Measurements from ENCODE around the gene HAX1.
"Not testable (repeated sequence)": the region's sequence is repeated elsewhere in the genome, so short reads cannot be mapped to it uniquely, and the experiment has no call there.

HAX1 gene

DNA sequence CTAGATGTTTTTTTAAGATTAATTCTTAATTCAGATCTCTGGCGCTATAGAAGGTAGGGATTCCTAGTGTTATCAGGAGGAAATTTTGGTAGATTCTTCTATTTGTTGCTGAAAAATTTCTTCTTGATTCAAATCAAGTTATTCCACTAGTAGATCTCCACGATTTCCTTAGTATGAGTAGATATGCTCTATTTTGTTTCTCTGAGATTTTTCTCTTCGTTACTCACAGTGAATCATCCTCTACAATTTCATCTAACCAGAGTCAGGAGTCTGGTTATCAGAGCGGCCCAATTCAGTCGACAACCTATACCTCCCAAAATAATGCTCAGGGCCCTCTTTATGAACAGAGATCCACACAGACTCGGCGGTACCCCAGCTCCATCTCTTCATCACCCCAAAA is 18.8 kb upstream of the HAX1 start:
- H3K4me3 ChIP-seq (ENCODE audit: low read length) = no peak overlapping the region
- H3K4me1 ChIP-seq (ENCODE audit: control insufficient read depth, insufficient read depth, low read length) = no peaks in the 10 kb centered on the region
- H3K36me3 ChIP-seq (ENCODE audit: control insufficient read depth, insufficient read depth, low read length) = peaks cover 26% of the 10 kb centered on the region
- no peak overlapping the region for H3K9ac ChIP-seq (ENCODE audit: low read length)
- no peaks in the 10 kb centered on the region for H3K27me3 ChIP-seq (ENCODE audit: control insufficient read depth, insufficient read depth, low read length)
- no peaks in the 10 kb centered on the region for H3K9me3 ChIP-seq (ENCODE audit: control insufficient read depth, low read length)

DNA sequence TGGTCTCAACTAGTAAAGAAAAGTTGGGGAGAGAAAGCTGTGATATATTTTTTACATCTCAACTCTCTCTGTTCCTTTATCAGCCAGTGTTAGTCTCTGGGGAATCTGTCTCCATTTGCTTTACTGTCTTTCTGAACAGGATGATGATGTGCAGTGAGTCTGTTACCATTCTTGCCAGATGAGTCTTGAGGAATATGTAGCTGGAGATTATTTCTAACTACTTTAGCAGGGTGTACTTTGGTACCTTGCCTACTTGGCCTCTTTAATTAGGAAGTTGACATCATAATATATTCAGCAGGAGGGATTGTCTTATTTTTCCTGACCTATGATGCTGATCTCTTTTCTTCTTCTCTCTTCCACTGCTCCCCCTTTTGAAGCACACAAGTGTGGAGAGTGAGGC is 15.7 kb upstream of the HAX1 start:
- peaks cover 24% of the 10 kb centered on the region for H3K36me3 ChIP-seq (ENCODE audit: control insufficient read depth, insufficient read depth, low read length)
- H3K9me3 ChIP-seq (ENCODE audit: control insufficient read depth, low read length) = no peaks in the 10 kb centered on the region
- no peaks in the 10 kb centered on the region for H3K27me3 ChIP-seq (ENCODE audit: control insufficient read depth, insufficient read depth, low read length)
- H3K4me1 ChIP-seq (ENCODE audit: control insufficient read depth, insufficient read depth, low read length) = no peaks in the 10 kb centered on the region
- H3K4me3 ChIP-seq (ENCODE audit: low read length) = no peak overlapping the region
- no peak overlapping the region for H3K9ac ChIP-seq (ENCODE audit: low read length)

DNA sequence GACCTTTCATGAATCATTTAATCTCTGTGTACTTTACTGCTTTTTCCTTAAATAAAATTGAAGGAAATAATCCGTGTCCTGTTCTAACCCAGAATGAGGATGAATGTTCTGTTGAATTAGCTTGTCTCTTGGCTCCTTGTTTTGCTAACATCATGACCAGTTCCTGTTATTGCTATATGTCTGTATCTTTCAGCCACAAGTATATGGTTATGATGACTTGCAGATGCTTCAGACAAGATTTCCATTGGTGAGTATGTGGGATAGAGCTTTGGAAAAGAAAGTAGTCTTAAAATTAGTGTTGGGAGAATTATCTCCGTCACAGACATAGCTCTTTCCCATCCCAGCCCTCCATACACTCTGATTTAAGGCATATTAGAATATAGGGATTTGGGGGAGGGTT is 13.6 kb upstream of the HAX1 start:
- Histone ChIP-seq H3K9ac (ENCODE audit: low read length) (no peak overlapping the region), H3K9me3 (ENCODE audit: control insufficient read depth, low read length) (no peaks in the 10 kb centered on the region), H3K4me1 (ENCODE audit: control insufficient read depth, insufficient read depth, low read length) (peaks cover 4% of the 10 kb centered on the region), H3K4me3 (ENCODE audit: low read length) (no peak overlapping the region), H3K27me3 (ENCODE audit: control insufficient read depth, insufficient read depth, low read length) (no peaks in the 10 kb centered on the region), H3K36me3 (ENCODE audit: control insufficient read depth, insufficient read depth, low read length) (peaks cover 29% of the 10 kb centered on the region)

DNA sequence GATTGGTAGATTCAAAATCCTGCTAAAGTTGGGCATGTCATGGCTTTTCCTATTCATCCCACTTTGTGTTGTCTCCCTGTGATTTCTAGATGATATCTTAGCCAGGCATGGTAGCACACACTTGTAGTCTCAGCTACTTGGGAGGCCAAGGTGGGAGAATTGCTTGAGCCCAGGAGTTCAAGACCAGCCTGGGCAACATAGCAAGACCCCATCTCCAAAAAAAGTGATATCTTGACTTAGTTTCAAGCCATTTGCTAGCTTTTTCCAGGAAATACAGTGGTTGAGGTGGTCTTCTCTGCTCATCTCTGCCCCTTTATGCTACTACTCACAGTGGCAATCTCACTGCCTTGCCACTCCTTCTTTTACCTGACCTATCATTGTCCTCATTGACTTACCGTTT is 12.3 kb upstream of the HAX1 start:
- H3K9me3 ChIP-seq (ENCODE audit: control insufficient read depth, low read length) = no peaks in the 10 kb centered on the region
- no peaks in the 10 kb centered on the region for H3K27me3 ChIP-seq (ENCODE audit: control insufficient read depth, insufficient read depth, low read length)
- peaks cover 26% of the 10 kb centered on the region for H3K36me3 ChIP-seq (ENCODE audit: control insufficient read depth, insufficient read depth, low read length)
- no peak overlapping the region for H3K9ac ChIP-seq (ENCODE audit: low read length)
- peaks cover 4% of the 10 kb centered on the region for H3K4me1 ChIP-seq (ENCODE audit: control insufficient read depth, insufficient read depth, low read length)
- no peak overlapping the region for H3K4me3 ChIP-seq (ENCODE audit: low read length)

DNA sequence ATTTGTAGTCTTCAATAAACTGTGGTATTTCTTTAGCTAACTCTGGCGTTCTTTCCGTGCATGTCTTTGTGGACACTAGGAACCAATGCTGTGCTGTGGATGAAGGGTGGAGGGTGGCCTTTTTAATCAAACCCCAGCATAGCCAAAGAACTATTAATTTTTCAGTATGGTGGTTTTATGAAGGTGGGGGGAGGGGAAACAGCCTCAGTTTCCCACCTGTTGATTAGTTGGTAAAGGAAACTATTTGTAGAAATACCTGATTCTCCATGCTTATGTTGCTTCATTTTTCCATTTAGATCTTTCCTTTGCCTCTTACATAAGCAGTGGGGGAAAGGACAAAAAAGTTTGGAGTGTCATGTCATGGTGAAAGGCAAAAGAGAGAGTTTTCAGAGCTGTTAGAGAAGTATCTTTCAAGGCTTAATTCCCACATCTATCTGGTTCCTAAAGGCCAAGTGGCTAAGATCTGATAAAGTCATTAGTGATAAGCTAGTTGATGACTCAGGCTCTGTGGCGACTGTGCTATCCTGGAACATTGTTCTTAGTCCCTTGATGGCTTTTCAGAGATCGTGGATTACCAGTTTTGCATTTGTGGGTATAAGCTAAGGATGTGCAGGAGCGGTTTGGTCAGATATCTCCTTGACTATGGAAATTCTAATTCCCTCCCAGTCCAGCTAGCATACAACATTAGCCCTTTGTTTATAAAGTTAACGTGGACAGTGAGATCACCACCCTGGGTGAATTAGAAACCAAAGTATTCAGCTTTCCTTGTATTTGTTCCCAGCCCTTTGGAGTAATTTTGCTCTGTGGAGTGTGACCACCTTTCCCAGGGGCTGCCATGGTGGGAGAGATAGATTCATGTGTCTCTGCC is 8.7 kb upstream of the HAX1 start:
- no peak overlapping the region for H3K9ac ChIP-seq (ENCODE audit: low read length)
- no peaks in the 10 kb centered on the region for H3K27me3 ChIP-seq (ENCODE audit: control insufficient read depth, insufficient read depth, low read length)
- no peak overlapping the region for H3K4me3 ChIP-seq (ENCODE audit: low read length)
- H3K36me3 ChIP-seq (ENCODE audit: control insufficient read depth, insufficient read depth, low read length) = peaks cover 14% of the 10 kb centered on the region
- peaks cover 4% of the 10 kb centered on the region for H3K4me1 ChIP-seq (ENCODE audit: control insufficient read depth, insufficient read depth, low read length)
- no peaks in the 10 kb centered on the region for H3K9me3 ChIP-seq (ENCODE audit: control insufficient read depth, low read length)

DNA sequence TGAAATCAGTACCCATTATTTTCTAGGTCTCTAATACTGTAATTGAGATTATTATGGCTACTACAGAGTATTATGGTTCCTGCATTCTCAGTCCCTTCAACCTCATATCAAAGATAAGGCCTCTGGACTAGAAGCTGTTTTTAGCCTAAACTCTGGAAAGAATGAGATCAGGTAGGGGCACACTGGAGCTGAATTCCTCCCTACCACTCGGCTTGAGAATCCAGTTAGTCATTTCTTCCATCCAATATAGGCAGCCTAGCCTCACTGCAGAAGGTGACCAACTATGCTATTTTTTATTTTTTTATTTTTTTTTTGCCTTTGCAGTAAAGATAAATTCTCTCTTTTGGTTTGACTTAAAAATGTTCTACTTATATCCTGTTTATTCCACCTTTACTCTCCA is 8.0 kb upstream of the HAX1 start:
- peaks cover 17% of the 10 kb centered on the region for H3K36me3 ChIP-seq (ENCODE audit: control insufficient read depth, insufficient read depth, low read length)
- no peak overlapping the region for H3K4me3 ChIP-seq (ENCODE audit: low read length)
- no peaks in the 10 kb centered on the region for H3K9me3 ChIP-seq (ENCODE audit: control insufficient read depth, low read length)
- no peaks in the 10 kb centered on the region for H3K27me3 ChIP-seq (ENCODE audit: control insufficient read depth, insufficient read depth, low read length)
- no peak overlapping the region for H3K9ac ChIP-seq (ENCODE audit: low read length)
- peaks cover 4% of the 10 kb centered on the region for H3K4me1 ChIP-seq (ENCODE audit: control insufficient read depth, insufficient read depth, low read length)

DNA sequence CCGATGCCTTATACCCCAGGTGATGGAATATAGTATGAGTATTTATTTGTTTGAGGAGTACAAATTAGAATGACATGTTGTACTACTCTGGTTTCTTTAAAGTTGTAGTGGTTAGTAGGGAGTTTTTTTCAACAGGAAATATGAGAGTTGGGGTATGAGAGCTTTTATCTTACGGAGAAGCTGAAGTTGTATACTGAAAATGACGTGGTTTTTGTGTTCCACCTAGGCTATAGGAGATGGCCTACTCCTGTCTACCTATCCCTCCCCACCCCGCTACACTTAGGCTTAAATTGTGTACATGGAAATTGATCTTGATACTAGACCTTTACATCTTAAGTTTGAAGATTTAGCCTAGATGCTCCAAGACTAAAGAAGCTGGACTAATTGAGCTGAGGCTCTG is 6.8 kb upstream of the HAX1 start:
- H3K9me3 ChIP-seq (ENCODE audit: control insufficient read depth, low read length) = no peaks in the 10 kb centered on the region
- H3K36me3 ChIP-seq (ENCODE audit: control insufficient read depth, insufficient read depth, low read length) = peaks cover 10% of the 10 kb centered on the region
- no peak overlapping the region for H3K4me3 ChIP-seq (ENCODE audit: low read length)
- no peak overlapping the region for H3K9ac ChIP-seq (ENCODE audit: low read length)
- no peaks in the 10 kb centered on the region for H3K27me3 ChIP-seq (ENCODE audit: control insufficient read depth, insufficient read depth, low read length)
- H3K4me1 ChIP-seq (ENCODE audit: control insufficient read depth, insufficient read depth, low read length) = peaks cover 4% of the 10 kb centered on the region

DNA sequence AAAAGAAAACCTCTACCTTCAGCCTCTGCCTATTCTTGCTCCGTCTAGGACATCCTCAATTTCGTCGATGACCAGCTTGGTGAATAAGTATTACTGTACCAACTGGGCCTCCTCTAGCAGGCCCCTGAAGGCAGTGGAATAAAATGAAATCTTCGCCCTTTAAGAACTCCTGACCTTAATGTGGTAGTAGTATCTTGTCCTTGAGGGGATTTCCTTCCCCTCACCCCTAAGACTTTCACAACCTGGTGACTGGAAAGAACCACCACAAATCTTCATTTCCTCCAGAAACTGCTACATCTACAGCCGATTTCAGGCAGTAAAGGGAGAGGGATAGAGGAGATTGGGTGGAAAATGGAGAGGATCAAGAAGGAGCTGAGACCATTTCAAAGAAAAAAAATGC is 1.6 kb upstream of the HAX1 start:
- Histone ChIP-seq H3K36me3 (ENCODE audit: control insufficient read depth, insufficient read depth, low read length) (peaks cover 6% of the 10 kb centered on the region), H3K9ac (ENCODE audit: low read length) (no peak overlapping the region), H3K4me3 (ENCODE audit: low read length) (no peak overlapping the region), H3K4me1 (ENCODE audit: control insufficient read depth, insufficient read depth, low read length) (peaks cover 16% of the 10 kb centered on the region), H3K9me3 (ENCODE audit: control insufficient read depth, low read length) (no peaks in the 10 kb centered on the region), H3K27me3 (ENCODE audit: control insufficient read depth, insufficient read depth, low read length) (no peaks in the 10 kb centered on the region)

DNA sequence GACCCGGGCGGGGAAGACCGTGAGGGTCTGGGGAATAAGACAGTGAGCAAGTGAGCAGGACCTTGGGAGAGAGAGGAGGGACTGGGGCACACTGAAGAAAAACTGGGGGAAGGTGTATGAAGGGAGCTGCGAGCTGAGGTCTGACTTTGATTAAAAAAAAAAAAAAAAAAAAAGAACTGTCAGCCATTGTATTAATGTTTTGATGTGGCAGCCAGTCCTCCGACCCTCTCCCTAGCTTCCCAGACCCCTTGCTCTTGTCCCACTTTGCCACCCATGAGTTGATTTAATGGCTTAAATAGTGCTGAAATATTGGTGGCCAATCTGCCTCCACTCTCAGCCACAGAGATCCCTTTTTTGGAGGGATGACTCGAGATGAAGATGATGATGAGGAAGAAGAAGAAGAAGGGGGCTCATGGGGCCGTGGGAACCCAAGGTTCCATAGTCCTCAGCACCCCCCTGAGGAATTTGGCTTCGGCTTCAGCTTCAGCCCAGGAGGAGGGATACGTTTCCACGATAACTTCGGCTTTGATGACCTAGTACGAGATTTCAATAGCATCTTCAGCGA is 652 bp downstream of the HAX1 start:
- H3K9ac ChIP-seq (ENCODE audit: low read length) = peak overlapping the region; percentile 95
- no peaks in the 10 kb centered on the region for H3K9me3 ChIP-seq (ENCODE audit: control insufficient read depth, low read length)
- H3K4me3 ChIP-seq (ENCODE audit: low read length) = peak overlapping the region; percentile 92
- H3K4me1 ChIP-seq (ENCODE audit: control insufficient read depth, insufficient read depth, low read length) = peaks cover 16% of the 10 kb centered on the region
- H3K36me3 ChIP-seq (ENCODE audit: control insufficient read depth, insufficient read depth, low read length) = peaks cover 6% of the 10 kb centered on the region
- H3K27me3 ChIP-seq (ENCODE audit: control insufficient read depth, insufficient read depth, low read length) = no peaks in the 10 kb centered on the region

DNA sequence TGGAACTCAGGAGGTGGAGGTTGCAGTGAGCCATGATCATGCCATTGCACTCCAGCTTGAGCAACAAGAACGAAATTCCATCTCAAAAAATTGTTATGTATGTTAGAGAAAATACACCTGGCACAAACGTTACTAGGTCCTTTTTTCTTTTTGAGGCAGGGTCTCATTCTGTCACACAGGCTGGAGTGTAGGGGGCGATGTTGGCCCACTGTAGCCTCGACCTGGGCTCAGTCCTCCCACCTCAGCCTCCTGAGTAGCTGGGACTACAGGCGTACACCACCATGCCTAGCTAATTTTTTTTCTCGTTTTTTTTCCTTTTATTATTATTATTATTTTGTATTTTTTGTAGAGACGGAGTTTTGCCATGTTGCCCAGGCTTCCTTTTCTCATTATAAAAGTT is 4.4 kb downstream of the HAX1 start:
- H3K4me3 ChIP-seq (ENCODE audit: low read length) = no peak overlapping the region

DNA sequence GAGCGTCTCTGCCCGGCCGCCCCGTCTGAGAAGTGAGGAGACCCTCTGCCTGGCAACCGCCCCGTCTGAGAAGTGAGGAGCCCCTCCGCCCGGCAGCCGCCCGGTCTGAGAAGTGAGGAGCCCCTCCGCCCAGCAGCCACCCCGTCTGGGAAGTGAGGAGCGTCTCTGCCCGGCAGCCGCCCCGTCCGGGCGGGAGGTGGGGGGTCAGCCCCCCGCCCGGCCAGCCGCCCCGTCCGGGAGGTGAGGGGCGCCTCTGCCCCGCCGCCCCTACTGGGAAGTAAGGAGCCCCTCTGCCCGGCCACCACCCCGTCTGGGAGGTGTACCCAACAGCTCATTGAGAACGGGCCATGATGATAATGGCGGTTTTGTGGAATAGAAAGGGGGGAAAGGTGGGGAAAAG is 15.2 kb downstream of the HAX1 start:
- H3K36me3 ChIP-seq (ENCODE audit: control insufficient read depth, insufficient read depth, low read length); H3K4me1 ChIP-seq (ENCODE audit: control insufficient read depth, insufficient read depth, low read length); H3K4me3 ChIP-seq (ENCODE audit: low read length); H3K27me3 ChIP-seq (ENCODE audit: control insufficient read depth, insufficient read depth, low read length); H3K9me3 ChIP-seq (ENCODE audit: control insufficient read depth, low read length); H3K9ac ChIP-seq (ENCODE audit: low read length): not testable (repeated sequence)

More for the DNA sequence above, 4.4 kb downstream of the HAX1 start:
- H3K9ac ChIP-seq (ENCODE audit: low read length) = no peak overlapping the region
- H3K36me3 ChIP-seq (ENCODE audit: control insufficient read depth, insufficient read depth, low read length) = no peaks in the 10 kb centered on the region
- no peaks in the 10 kb centered on the region for H3K27me3 ChIP-seq (ENCODE audit: control insufficient read depth, insufficient read depth, low read length)
- no peaks in the 10 kb centered on the region for H3K9me3 ChIP-seq (ENCODE audit: control insufficient read depth, low read length)
- H3K4me1 ChIP-seq (ENCODE audit: control insufficient read depth, insufficient read depth, low read length) = peaks cover 11% of the 10 kb centered on the region

DNA sequence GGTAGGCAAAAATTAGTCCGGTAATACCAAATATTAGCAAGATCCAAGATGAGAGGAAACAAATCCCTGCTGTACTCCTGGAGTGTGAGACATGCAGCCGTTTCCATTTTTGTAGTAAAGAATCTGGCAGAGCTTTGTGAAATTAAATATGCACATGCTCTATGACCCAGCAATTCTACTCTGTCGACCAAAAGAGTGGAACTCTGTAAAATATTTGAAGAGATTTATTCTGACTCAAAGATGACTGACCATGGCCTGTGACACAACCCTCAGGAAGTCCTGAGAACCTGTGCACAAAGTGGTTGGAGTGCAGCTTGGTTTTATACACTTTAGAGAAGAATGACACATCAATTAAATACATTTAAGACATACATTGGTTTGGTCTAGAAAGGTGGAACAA is 16.2 kb downstream of the HAX1 start:
- Histone ChIP-seq H3K4me1 (ENCODE audit: control insufficient read depth, insufficient read depth, low read length) (no peaks in the 10 kb centered on the region), H3K27me3 (ENCODE audit: control insufficient read depth, insufficient read depth, low read length) (no peaks in the 10 kb centered on the region), H3K9ac (ENCODE audit: low read length) (no peak overlapping the region), H3K4me3 (ENCODE audit: low read length) (no peak overlapping the region), H3K36me3 (ENCODE audit: control insufficient read depth, insufficient read depth, low read length) (no peaks in the 10 kb centered on the region), H3K9me3 (ENCODE audit: control insufficient read depth, low read length) (no peaks in the 10 kb centered on the region)
